Astrocyte (in vitro differentiated cells and primary cell): ENCODE measurements around the gene MORN5. TPM values are rescaled to one million over a fixed set of nuclear protein-coding genes. Genes with fewer than 3 reads are reported as not detected.

Experiments
- DNase-seq: peaks from one replicate; pipeline ENCODE4 v3.0.0-alpha.2; 2010; ENCODE audit warnings: low read depth
- FAIRE-seq: peaks from 2 replicates; lab custom pipeline; 2011; peaks lifted over from hg19 to GRCh38; lab: Jason Lieb, UNC
- H2AFZ ChIP-seq: 2 replicates; pipeline ENCODE4 v1.6.0; 2012; ENCODE audit warnings: low read depth, low read length, inconsistent platforms
- H3K27ac ChIP-seq: 2 replicates; pipeline ENCODE4 v1.5.1; 2011; ENCODE audit warnings: low read depth, low read length, inconsistent platforms
- H3K27me3 ChIP-seq: 2 replicates; pipeline ENCODE4 v1.6.0; 2011; ENCODE audit warnings: low read length, inconsistent platforms; ENCODE audit not compliant: insufficient read depth
- H3K36me3 ChIP-seq: 2 replicates; pipeline ENCODE4 v1.5.1; 2011; ENCODE audit warnings: low read length, inconsistent platforms; ENCODE audit not compliant: insufficient read depth
- H3K4me1 ChIP-seq: 2 replicates; pipeline ENCODE4 v1.5.1; 2011; ENCODE audit warnings: low read length, inconsistent platforms; ENCODE audit not compliant: insufficient read depth
- H3K4me2 ChIP-seq: 2 replicates; pipeline ENCODE4 v1.6.0; 2012; ENCODE audit warnings: low read length, inconsistent platforms
- H3K4me3 ChIP-seq: 2 replicates; pipeline ENCODE4 v1.5.1; 2011; ENCODE audit warnings: low read depth, mild to moderate bottlenecking, low read length, inconsistent platforms; ENCODE audit not compliant: insufficient read depth
- H3K79me2 ChIP-seq: 2 replicates; pipeline ENCODE4 v1.6.0; 2012; ENCODE audit warnings: mild to moderate bottlenecking, low read length, inconsistent platforms; ENCODE audit not compliant: insufficient read depth
- H3K9ac ChIP-seq: 2 replicates; pipeline ENCODE4 v1.6.0; 2012; ENCODE audit warnings: mild to moderate bottlenecking, low read length, inconsistent platforms
- H3K9me3 ChIP-seq: 2 replicates; pipeline ENCODE4 v1.5.1; 2012; ENCODE audit warnings: low read depth, mild to moderate bottlenecking, low read length, inconsistent platforms; ENCODE audit not compliant: insufficient read depth
- H4K20me1 ChIP-seq: 2 replicates; pipeline ENCODE4 v1.6.0; 2012; ENCODE audit warnings: low read length, inconsistent platforms; ENCODE audit not compliant: insufficient read depth
- H3K27ac Mint-ChIP-seq: one replicate; pipeline ENCODE4 v1.8.0; 2021; ENCODE audit warnings: mild to moderate bottlenecking, mixed read lengths; ENCODE audit not compliant: unreplicated experiment
- H3K27me3 Mint-ChIP-seq: one replicate; pipeline ENCODE4 v1.8.0; 2021; ENCODE audit warnings: low read depth, mixed read lengths; ENCODE audit not compliant: unreplicated experiment
- H3K36me3 Mint-ChIP-seq: one replicate; pipeline ENCODE4 v1.8.0; 2021; ENCODE audit warnings: low read depth, mixed read lengths; ENCODE audit not compliant: unreplicated experiment
- H3K4me1 Mint-ChIP-seq: one replicate; pipeline ENCODE4 v1.8.0; 2021; ENCODE audit warnings: low read depth, mixed read lengths; ENCODE audit not compliant: unreplicated experiment
- H3K4me3 Mint-ChIP-seq: one replicate; pipeline ENCODE4 v1.8.0; 2021; ENCODE audit warnings: mild to moderate bottlenecking, moderate library complexity, mixed read lengths; ENCODE audit not compliant: unreplicated experiment
- H3K9me3 Mint-ChIP-seq: one replicate; pipeline ENCODE4 v1.8.0; 2021; ENCODE audit warnings: mild to moderate bottlenecking, mixed read lengths; ENCODE audit not compliant: unreplicated experiment
- CTCF ChIP-seq: IDR thresholded peaks from 2 replicates; pipeline ENCODE4 v1.5.1; 2011; ENCODE audit warnings: low read depth, mild to moderate bottlenecking, inconsistent platforms, low read length, moderate library complexity; ENCODE audit not compliant: insufficient read depth
- EZH2 ChIP-seq: IDR thresholded peaks from 2 replicates; pipeline ENCODE4 v1.6.1; 2012; ENCODE audit warnings: mild to moderate bottlenecking, low read length, inconsistent platforms; ENCODE audit not compliant: insufficient read depth
- total RNA-seq: library from RNA; stranded (reverse); gene quantifications from 2 replicates; pipeline ENCODE4 v1.2.1, GENCODE V29; 2021

The MORN5 gene
- total RNA-seq, 1 donor from 2014 or later: not detected

GRCh38 chr9:122202111-122202510 lies 42.4 kb downstream of the MORN5 start:
- Histone ChIP-seq H3K4me3 (no peak overlapping the region), H3K9me3 (no peaks in the 10 kb centered on the region), H3K27ac (no peak overlapping the region), H3K4me2 (no peak overlapping the region), H3K9ac (no peak overlapping the region), H3K27me3 (peaks cover 13% of the 10 kb centered on the region), H3K79me2 (no peaks in the 10 kb centered on the region), H3K4me1 (peaks cover 12% of the 10 kb centered on the region), H4K20me1 (no peaks in the 10 kb centered on the region), H3K36me3 (no peaks in the 10 kb centered on the region), H2AFZ (no peak overlapping the region)
- no peak overlapping the region for H3K27ac Mint-ChIP-seq
- no peaks in the 10 kb centered on the region for H3K36me3 Mint-ChIP-seq
- H3K4me1 Mint-ChIP-seq: peaks cover 27% of the 10 kb centered on the region
- H3K9me3 Mint-ChIP-seq: no peaks in the 10 kb centered on the region
- no peak overlapping the region for H3K4me3 Mint-ChIP-seq
- peaks cover 39% of the 10 kb centered on the region for H3K27me3 Mint-ChIP-seq
- DNase-seq: no peak
- TF ChIP-seq CTCF: no peak
- TF ChIP-seq EZH2: no peak
- no peak for FAIRE-seq

- H4K20me1 ChIP-seq: no peaks in the 10 kb centered on the region
- no peaks in the 10 kb centered on the region for H3K9me3 ChIP-seq
- Mint-ChIP-seq H3K27me3 (peaks cover 38% of the 10 kb centered on the region), H3K27ac (peak overlapping the region; percentile 8), H3K9me3 (no peaks in the 10 kb centered on the region), H3K4me1 (peaks cover 27% of the 10 kb centered on the region), H3K36me3 (no peaks in the 10 kb centered on the region), H3K4me3 (no peak overlapping the region)
- TF ChIP-seq CTCF: no peak
- TF ChIP-seq EZH2: no peak
- peaks cover 12% of the 10 kb centered on the region for H3K4me1 ChIP-seq
- H3K36me3 ChIP-seq: no peaks in the 10 kb centered on the region
- H2AFZ ChIP-seq: no peak overlapping the region
- H3K79me2 ChIP-seq: no peaks in the 10 kb centered on the region
- H3K27me3 ChIP-seq: peaks cover 2% of the 10 kb centered on the region
- DNase-seq (no peak), FAIRE-seq (no peak)
- H3K4me3 ChIP-seq: no peak overlapping the region
- no peak overlapping the region for H3K27ac ChIP-seq
- H3K9ac ChIP-seq: no peak overlapping the region
- no peak overlapping the region for H3K4me2 ChIP-seq
These were observed 44.3 kb downstream of the MORN5 start for GRCh38 chr9:122204055-122204454.

DNA sequence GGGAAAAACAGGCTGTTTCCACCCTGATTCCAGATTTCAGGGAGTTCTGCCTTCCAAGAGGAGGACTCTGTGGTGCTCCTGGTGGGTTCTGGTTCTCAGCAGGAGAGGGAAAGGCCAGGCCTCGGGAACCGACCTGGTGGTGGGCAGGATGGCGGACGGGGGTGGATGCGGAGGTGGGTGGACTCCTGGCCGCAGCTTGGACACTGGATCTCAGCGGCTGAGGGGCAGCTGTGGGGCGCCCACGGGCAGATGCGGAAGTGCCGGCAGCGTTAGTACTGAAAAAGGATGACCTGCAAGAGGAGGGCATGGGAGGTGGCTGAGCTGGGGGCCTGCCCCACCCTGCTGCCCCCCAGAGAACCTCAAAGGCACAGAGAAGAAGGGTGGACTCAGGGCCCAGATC lies 44.8 kb downstream of the MORN5 start:
- no peaks in the 10 kb centered on the region for H3K36me3 ChIP-seq

More for the DNA sequence above, 44.8 kb downstream of the MORN5 start:
- Histone ChIP-seq H3K9me3 (no peaks in the 10 kb centered on the region), H3K4me3 (no peak overlapping the region), H3K4me1 (peaks cover 12% of the 10 kb centered on the region), H2AFZ (no peak overlapping the region), H3K79me2 (no peaks in the 10 kb centered on the region), H3K9ac (no peak overlapping the region), H3K27ac (no peak overlapping the region), H3K27me3 (peaks cover 2% of the 10 kb centered on the region), H4K20me1 (no peaks in the 10 kb centered on the region), H3K4me2 (no peak overlapping the region)
- Mint-ChIP-seq H3K9me3 (no peaks in the 10 kb centered on the region), H3K4me3 (no peak overlapping the region), H3K36me3 (no peaks in the 10 kb centered on the region), H3K27me3 (peaks cover 36% of the 10 kb centered on the region), H3K4me1 (peaks cover 27% of the 10 kb centered on the region), H3K27ac (no peak overlapping the region)
- FAIRE-seq (no peak), DNase-seq (no peak)
- no peak for TF ChIP-seq CTCF
- no peak for TF ChIP-seq EZH2
